HG03025 (cell line): ENCODE measurements around the gene RIT1.

Experiments
- ATAC-seq: cut with Tn5 transposase; IDR thresholded peaks from one replicate; pipeline ENCODE4 v1.9.1; 2021; ENCODE audit warnings: mild to moderate bottlenecking, moderate library complexity; ENCODE audit not compliant: unreplicated experiment, low FRiP score

Gene RIT1

GRCh38 chr1:155859881-155860871 lies 51.0 kb downstream of the RIT1 start:
- ATAC-seq, result no peak

DNA sequence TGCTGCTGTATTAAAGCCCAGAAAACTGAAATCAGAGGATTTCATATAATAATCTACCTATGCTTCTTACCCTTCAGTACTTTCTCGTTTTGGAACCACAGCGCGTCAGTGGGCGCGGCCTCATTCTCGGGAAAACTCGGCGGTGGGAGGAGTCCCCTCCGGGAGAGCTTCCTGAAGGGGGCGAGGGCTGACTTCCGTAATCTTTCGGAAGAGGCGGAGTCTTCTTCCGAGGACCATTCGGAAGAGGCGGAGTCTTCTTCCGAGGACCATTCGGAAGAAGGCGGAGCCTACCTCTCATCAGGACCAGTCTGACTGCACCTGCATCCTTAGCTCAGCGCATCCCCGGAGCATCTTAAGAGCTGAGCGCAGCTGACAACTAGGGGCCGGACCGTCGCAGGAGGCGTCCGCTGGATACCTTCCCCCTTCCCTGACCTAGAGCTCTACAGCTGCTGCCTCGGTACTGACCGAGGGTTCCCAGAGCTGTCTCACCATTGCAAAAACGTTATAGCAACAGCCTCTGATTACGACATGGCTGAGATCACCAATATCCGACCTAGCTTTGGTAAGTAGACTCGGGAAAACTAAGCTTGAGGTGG lies 51.8 kb downstream of the RIT1 start, which contains the start of gene SYT11:
Gene SYT11, plus strand, starts transcription at position 334 of the 596 bp plus-strand sequence. Its CDS starts 195 bp downstream, at position 529.
- ATAC-seq, result peak; percentile 61

DNA sequence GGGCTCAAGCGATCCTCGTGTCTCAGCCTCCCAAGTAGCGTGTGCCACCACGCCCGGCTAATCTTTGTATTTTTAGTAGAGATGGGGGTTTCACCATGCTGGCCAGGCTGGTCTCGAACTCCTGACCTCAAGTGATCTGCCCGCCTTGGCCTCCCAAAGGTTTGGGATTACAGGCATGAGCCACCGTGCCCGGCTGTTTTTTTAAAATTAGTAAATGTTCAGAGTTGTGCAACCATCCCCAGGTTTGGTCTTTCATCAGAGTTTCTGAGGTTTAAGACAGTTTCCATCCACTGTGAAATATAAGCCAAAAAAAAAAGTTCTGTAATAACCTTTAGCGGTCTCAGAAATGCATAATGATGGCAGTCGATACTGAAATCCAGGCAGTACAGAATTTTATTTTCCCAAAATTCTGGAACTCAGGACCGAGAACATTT lies 52.3 kb downstream of the RIT1 start:
- ATAC-seq, result peak; percentile 1

DNA sequence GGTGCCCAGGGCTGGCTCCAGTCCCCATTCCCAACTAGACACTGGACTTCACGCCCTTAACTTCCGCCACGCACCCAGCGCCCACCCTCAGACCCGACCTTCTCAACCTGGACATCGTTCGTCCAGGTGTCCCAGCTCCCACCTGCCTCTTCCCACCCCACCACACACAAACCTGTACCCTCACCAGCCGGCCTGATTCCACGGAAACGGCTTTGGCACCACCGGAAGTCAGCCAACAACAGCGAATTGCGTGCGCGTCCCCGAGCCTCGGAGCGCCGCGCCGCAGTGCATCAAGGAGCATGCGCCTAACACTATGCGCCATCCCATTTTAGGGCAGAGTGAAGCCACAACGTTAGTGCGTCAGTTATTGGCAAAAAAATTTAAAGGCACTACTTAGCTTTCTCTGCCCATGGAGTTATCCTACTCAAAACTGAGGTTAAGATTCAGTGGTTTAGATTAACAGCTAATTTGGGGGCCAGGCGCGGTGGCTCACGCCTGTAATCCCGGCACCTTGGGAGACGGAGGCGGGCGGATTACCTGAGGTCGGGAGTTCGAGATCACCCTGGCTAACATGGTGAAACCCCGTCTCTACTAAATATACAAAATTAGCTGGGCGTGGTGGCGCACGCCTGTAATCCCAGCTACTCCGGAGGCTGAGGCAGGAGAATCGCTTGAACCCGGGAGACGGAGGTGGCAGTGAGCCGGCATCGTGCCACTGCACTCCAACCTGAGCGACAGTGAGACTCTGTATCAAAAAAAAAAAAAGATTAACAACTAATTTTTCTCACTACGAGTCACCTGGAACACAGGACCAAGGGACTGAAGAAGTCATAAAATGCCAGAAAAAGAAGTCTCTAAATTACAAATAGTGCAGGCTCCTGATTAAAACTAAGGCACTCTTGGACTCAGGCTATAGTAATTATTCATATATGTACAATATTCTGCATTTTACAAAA lies 53.9 kb downstream of the RIT1 start, which contains the start of gene GON4L:
Gene GON4L, minus strand, starts transcription at position 240 of the 956 bp plus-strand sequence. CDS start 3,434 bp downstream, outside the sequence.
- ATAC-seq, result no peak

GRCh38 chr1:155856257-155856974 lies 54.7 kb downstream of the RIT1 start:
- no peak for ATAC-seq

- no peak for ATAC-seq
Observed at GRCh38 chr1:155850345-155850744, 60.8 kb downstream of the RIT1 start.

DNA sequence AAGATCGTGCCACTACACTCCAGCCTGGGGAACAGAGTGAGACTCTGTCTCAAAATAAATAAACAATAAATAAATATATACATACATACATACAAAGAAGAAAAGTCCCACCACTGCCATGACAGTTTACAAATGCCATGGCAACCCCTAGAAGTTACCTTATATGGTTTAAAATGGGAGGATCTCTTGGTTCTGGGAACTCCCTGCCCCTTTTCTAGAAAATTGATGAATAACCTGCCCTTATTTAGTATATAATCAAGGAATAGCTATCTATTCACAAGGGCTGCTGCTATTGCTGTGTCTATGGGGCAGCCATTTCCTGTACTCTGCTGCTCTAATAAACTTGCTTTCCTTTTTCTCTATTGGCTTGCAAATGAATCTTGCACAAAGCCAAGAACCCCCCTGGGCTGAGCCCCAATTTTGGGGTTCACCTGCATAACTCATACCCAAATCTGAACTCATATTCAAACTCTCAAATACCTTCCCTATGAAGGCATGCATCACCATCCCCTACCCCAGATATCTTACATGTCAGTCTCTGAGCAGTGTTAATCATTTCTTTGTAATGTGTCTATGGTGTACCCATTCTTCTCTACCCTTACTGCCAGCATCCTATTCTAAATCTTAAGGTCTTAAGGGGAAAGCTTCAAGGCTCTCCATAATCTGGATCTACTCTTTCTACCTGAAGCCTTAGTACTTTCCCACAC lies 63.2 kb downstream of the RIT1 start:
- no peak for ATAC-seq
